Keratinocyte (primary cell): ENCODE results near the gene CCDC192.

Source experiments
- CTCF ChIP-seq, 3 experiments: IDR thresholded peaks in 1 of 3; conservative IDR thresholded peaks in 1 of 3; optimal IDR thresholded peaks in 1 of 3; 2 replicates in 2 of 3; 3 replicates in 1 of 3; pipeline versions ENCODE3 to v1.5.1; 2011; ENCODE audit warnings: low read length in 3 of 3, mild to moderate bottlenecking in 3 of 3, moderate library complexity in 2 of 3, control low read depth in 1 of 3, inconsistent platforms in 1 of 3; ENCODE audit not compliant: insufficient read depth in 2 of 3; ENCODE audit errors: extremely low read depth in 1 of 3
- EZH2 ChIP-seq: IDR thresholded peaks from one replicate; pipeline ENCODE4 v1.6.1; 2012; ENCODE audit warnings: inconsistent platforms, mild to moderate bottlenecking, low read length, moderate library complexity

GRCh38 chr5:127981498-127981897, 278.3 kb downstream of the CCDC192 start:
- TF ChIP-seq CTCF (optimal IDR thresholded peaks at IDR 0.05 in 1 of 3, IDR thresholded peaks at IDR 0.05 in 1 of 3, conservative IDR thresholded peaks at IDR 0.05 in 1 of 3; ENCODE audit: extremely low read depth in 1 of 3, insufficient read depth in 2 of 3, low read length in 3 of 3) (no peak), EZH2 (no peak)
